SU-DHL-6 (cell line): ENCODE measurements around the gene SIKE1.
"Not testable (repeated sequence)": the region's sequence is repeated elsewhere in the genome, so short reads cannot be mapped to it uniquely, and the experiment has no call there.

ENCODE experiments used
- EZH2phosphoT487 ChIP-seq: fragments of 200-600 bp; sonication (generic), shearing (Covaris generic); conservative IDR thresholded peaks from 2 replicates; pipeline ENCODE4 v1.6.1; 2018; ENCODE audit warnings: mild to moderate bottlenecking, antibody characterized with exemption, low read length, moderate library complexity, mixed read lengths
- TF ChIP-seq, protein P1 (sequence below): fragments of 200-600 bp; sonication (generic); IDR thresholded peaks from one replicate; pipeline ENCODE4 v1.5.1; 2017; ENCODE audit warnings: antibody characterized with exemption, mild to moderate bottlenecking, low read length, moderate library complexity; ENCODE audit not compliant: insufficient read depth, poor library complexity, severe bottlenecking

DNA sequence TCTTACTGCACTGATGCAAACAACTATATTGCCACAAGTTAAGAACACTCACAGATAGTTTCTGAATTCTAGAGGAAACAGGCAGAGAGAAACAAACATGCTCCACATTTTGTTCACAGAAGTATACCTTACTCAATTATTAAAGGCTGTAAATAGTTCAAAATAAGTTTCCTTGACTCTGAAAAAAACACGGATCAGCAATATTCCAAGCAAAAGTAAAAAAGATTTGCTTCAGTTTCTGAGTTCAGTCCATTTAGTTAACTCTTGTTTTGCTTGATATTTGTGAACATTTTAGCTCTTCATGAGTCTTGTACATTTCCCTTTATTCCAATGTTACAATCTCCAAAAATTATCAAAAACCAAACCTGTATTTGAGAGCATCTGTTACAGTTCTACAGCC lies 49.6 kb upstream of the SIKE1 start:
- TF ChIP-seq, protein P1, sequence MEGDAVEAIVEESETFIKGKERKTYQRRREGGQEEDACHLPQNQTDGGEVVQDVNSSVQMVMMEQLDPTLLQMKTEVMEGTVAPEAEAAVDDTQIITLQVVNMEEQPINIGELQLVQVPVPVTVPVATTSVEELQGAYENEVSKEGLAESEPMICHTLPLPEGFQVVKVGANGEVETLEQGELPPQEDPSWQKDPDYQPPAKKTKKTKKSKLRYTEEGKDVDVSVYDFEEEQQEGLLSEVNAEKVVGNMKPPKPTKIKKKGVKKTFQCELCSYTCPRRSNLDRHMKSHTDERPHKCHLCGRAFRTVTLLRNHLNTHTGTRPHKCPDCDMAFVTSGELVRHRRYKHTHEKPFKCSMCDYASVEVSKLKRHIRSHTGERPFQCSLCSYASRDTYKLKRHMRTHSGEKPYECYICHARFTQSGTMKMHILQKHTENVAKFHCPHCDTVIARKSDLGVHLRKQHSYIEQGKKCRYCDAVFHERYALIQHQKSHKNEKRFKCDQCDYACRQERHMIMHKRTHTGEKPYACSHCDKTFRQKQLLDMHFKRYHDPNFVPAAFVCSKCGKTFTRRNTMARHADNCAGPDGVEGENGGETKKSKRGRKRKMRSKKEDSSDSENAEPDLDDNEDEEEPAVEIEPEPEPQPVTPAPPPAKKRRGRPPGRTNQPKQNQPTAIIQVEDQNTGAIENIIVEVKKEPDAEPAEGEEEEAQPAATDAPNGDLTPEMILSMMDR: not testable (repeated sequence)
- TF ChIP-seq EZH2phosphoT487: not testable (repeated sequence)
